ENCODE results near the gene BEST4. TPM values are rescaled to one million over a fixed set of nuclear protein-coding genes. Genes with fewer than 3 reads are reported as not detected.
"Not testable (repeated sequence)": the region's sequence is repeated elsewhere in the genome, so short reads cannot be mapped to it uniquely, and the experiment has no call there.

Gene BEST4
- total RNA-seq, 1 donor from 2014 or later = 0.88 TPM

GRCh38 chr1:44799770-44800584, 12.0 kb upstream of the BEST4 start, which contains the start of gene PLK3:
Gene PLK3, plus strand, starts transcription at chr1:44800377. Its CDS starts 87 bp downstream, at chr1:44800464.
- peak; percentile 71 for TF ChIP-seq CTCF (IDR thresholded peaks at IDR 0.05; ENCODE audit: partially characterized antibody, unreplicated experiment)
- peak; percentile 97 for DNase-seq
- Mint-ChIP-seq H3K36me3 (ENCODE audit: unreplicated experiment) (peaks cover 6% of the 10 kb centered on the region), H3K9me3 (ENCODE audit: unreplicated experiment) (peaks cover 14% of the 10 kb centered on the region), H3K4me3 (ENCODE audit: unreplicated experiment) (peak within 1 kb of the TSS; percentile 96), H3K4me1 (ENCODE audit: low read depth, unreplicated experiment) (peaks cover 19% of the 10 kb centered on the region), H3K27ac (ENCODE audit: unreplicated experiment) (peak within 1 kb of the TSS; percentile 99), H3K27me3 (ENCODE audit: unreplicated experiment) (peaks cover 16% of the 10 kb centered on the region)

DNA sequence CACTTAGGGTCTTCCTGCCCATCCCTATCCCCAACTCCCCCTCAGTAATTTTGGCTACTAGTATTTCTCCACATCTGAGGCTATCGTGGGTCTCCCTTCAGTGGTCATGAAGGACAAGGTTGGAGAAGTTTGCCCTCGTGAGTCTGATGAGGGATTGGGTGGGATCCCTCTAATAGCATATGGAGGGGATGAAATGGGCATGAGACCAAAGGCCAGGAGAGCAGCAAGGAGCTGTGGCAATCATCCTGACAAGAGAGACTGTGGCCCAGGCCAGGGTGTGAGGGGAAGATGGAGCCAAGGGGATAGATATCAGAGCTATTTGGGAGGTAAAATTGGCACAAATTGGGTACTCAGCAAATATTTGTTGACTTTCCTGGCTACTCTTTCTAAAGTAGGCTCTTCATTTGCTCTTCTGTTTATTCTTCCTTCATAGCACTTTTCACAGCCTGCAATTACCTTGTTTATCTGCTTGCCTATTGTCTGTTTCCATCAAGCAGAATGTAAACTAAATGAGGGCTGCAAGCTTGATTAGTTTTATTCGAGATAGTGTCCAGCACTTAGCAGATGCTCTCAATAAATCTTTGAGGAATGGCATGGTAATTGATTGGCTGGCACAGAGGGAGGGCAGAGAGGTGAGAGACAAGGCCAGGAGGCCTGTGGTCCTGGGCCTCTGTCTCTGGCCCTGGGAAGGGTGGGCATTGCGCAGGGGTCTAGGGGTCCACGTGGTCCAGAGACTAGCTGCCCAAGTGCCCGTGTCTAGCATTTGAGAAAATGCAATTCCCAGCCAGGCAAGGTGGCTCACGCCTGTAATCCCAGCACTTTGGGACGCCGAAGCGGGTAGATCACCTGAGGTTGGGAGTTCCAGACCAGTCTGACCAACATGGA, 10.8 kb upstream of the BEST4 start:
- Mint-ChIP-seq H3K4me3 (ENCODE audit: unreplicated experiment) (peak overlapping the region; percentile 51), H3K9me3 (ENCODE audit: unreplicated experiment) (peaks cover 14% of the 10 kb centered on the region), H3K27ac (ENCODE audit: unreplicated experiment) (peak overlapping the region; percentile 99), H3K27me3 (ENCODE audit: unreplicated experiment) (peaks cover 16% of the 10 kb centered on the region), H3K36me3 (ENCODE audit: unreplicated experiment) (peaks cover 6% of the 10 kb centered on the region), H3K4me1 (ENCODE audit: low read depth, unreplicated experiment) (peaks cover 19% of the 10 kb centered on the region)
- TF ChIP-seq CTCF (IDR thresholded peaks at IDR 0.05; ENCODE audit: partially characterized antibody, unreplicated experiment) = no peak
- DNase-seq = no peak

GRCh38 chr1:44797886-44798285, 9.9 kb upstream of the BEST4 start:
- H3K27me3 Mint-ChIP-seq (ENCODE audit: unreplicated experiment) = peaks cover 12% of the 10 kb centered on the region
- peaks cover 13% of the 10 kb centered on the region for H3K4me1 Mint-ChIP-seq (ENCODE audit: low read depth, unreplicated experiment)
- not testable (repeated sequence) for DNase-seq; H3K36me3 Mint-ChIP-seq (ENCODE audit: unreplicated experiment); H3K27ac Mint-ChIP-seq (ENCODE audit: unreplicated experiment); H3K4me3 Mint-ChIP-seq (ENCODE audit: unreplicated experiment)
- peaks cover 12% of the 10 kb centered on the region for H3K9me3 Mint-ChIP-seq (ENCODE audit: unreplicated experiment)

DNA sequence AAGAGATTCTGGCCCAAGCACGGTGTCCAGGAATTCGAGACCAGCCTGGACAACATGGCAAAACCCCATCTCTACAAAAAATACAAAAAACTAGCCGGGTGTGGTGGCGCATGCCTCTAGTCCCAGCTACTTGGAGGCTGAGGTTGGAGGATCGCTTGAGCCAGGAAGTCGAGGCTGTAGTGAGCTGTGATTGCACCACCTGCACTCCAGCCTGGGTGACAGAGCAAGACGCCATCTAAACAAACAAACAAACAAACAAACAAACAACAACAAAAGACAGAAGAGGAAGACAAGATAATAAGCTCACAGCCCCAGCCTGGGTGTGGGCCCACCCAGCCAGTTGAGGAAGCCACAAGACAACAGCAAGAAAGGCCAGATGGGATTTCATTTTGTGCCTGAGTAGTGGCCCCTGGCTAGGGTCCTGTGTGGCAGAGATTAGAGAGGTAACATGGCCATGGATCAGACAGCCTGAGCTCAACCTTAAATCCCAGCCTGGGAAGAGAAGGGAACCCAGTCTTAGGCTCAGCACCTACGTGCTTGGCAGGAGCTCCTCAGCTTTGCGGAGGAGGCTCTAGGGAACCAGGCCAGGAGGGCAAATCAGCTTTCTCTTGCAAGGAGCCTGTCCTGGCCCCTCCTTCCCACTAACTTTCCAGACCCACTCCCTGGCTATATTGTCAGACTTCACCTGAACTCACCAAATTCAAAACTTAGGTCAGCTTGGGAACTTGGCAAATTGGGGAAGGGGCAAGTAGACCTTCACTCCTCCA, 4.9 kb upstream of the BEST4 start:
- Mint-ChIP-seq H3K27ac (ENCODE audit: unreplicated experiment) (no peak overlapping the region), H3K4me3 (ENCODE audit: unreplicated experiment) (no peak overlapping the region), H3K4me1 (ENCODE audit: low read depth, unreplicated experiment) (peaks cover 1% of the 10 kb centered on the region), H3K36me3 (ENCODE audit: unreplicated experiment) (no peaks in the 10 kb centered on the region), H3K9me3 (ENCODE audit: unreplicated experiment) (peaks cover 1% of the 10 kb centered on the region), H3K27me3 (ENCODE audit: unreplicated experiment) (peaks cover 7% of the 10 kb centered on the region)
- no peak for TF ChIP-seq CTCF (IDR thresholded peaks at IDR 0.05; ENCODE audit: partially characterized antibody, unreplicated experiment)
- peak; percentile 2 for DNase-seq

All from glutamatergic neuron (in vitro differentiated cells).